C4-2B (cell line): ENCODE results near the gene SCN1B.

Source experiments
- ZFX ChIP-seq: fragments of 450-650 bp; IDR thresholded peaks from 2 replicates; pipeline ENCODE4 v1.6.1; 2017
- TF ChIP-seq, protein P1 (sequence below): fragments of 450-650 bp; conservative IDR thresholded peaks from 2 replicates; pipeline ENCODE4 v1.5.1; 2017; ENCODE audit warnings: mild to moderate bottlenecking

DNA sequence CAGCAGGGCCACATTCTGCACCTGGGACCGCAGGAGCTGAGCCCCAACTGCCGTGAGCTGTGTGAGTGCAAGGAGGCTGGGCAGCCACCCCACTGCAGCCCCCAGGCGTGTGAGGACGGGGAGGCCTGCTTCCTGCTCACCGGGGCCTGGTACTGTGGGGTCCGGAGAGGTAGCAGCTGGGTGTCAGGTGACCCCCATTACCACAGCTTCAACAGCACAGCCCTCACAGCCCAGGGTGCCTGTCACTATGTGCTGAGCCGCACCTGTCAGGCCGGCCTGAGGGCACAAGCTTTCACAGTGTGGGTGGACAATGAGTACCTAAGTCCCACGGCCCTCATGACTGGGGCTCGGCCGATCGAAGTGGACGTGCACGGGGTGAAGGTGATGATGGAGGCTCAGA is 49.6 kb downstream of the SCN1B start:
- TF ChIP-seq, protein P1, sequence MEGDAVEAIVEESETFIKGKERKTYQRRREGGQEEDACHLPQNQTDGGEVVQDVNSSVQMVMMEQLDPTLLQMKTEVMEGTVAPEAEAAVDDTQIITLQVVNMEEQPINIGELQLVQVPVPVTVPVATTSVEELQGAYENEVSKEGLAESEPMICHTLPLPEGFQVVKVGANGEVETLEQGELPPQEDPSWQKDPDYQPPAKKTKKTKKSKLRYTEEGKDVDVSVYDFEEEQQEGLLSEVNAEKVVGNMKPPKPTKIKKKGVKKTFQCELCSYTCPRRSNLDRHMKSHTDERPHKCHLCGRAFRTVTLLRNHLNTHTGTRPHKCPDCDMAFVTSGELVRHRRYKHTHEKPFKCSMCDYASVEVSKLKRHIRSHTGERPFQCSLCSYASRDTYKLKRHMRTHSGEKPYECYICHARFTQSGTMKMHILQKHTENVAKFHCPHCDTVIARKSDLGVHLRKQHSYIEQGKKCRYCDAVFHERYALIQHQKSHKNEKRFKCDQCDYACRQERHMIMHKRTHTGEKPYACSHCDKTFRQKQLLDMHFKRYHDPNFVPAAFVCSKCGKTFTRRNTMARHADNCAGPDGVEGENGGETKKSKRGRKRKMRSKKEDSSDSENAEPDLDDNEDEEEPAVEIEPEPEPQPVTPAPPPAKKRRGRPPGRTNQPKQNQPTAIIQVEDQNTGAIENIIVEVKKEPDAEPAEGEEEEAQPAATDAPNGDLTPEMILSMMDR: no peak
- TF ChIP-seq ZFX: no peak
